Measurements from ENCODE around the gene CCM2.

The CCM2 gene

GRCh38 chr7:45000093-45001032 lies at the start of gene CCM2:
CCM2 (plus strand) TSS chr7:45000201; CDS start chr7:45000334, 133 bp downstream.
- DNase-seq: peak; percentile 54

GRCh38 chr7:44953156-44953555 lies 46.8 kb upstream of the CCM2 start:
- DNase-seq: no peak

GRCh38 chr7:44955733-44956132 lies 44.3 kb upstream of the CCM2 start:
- no peak for DNase-seq

- no peak for DNase-seq
These were observed 43.7 kb upstream of the CCM2 start for GRCh38 chr7:44956157-44956766.

GRCh38 chr7:44958645-44959344 lies 41.2 kb upstream of the CCM2 start:
- no peak for DNase-seq

GRCh38 chr7:44959433-44959951 lies 40.5 kb upstream of the CCM2 start:
- no peak for DNase-seq

- no peak for DNase-seq
These were observed 39.9 kb upstream of the CCM2 start for GRCh38 chr7:44960011-44960580.

GRCh38 chr7:44961844-44962482 lies 38.0 kb upstream of the CCM2 start:
- DNase-seq: no peak

- no peak for DNase-seq
These were observed 37.3 kb upstream of the CCM2 start for GRCh38 chr7:44962483-44963251.

- DNase-seq: no peak
These were observed 36.4 kb upstream of the CCM2 start for GRCh38 chr7:44963364-44964290.

GRCh38 chr7:44964384-44964830 lies 35.6 kb upstream of the CCM2 start:
- DNase-seq: peak; percentile 57

- DNase-seq: no peak
These were observed 35.1 kb upstream of the CCM2 start for GRCh38 chr7:44964831-44965440.

GRCh38 chr7:44965441-44965903 lies 34.5 kb upstream of the CCM2 start:
- no peak for DNase-seq

- DNase-seq: no peak
These were observed 33.9 kb upstream of the CCM2 start for GRCh38 chr7:44965937-44966730.

- DNase-seq: no peak
These were observed 33.1 kb upstream of the CCM2 start for GRCh38 chr7:44966731-44967538.

- no peak for DNase-seq
These were observed 32.2 kb upstream of the CCM2 start for GRCh38 chr7:44967571-44968446.

All from hematopoietic multipotent progenitor cell treated with erythropoietin and hydrocortisone succinate and interleukin-3 and kit ligand, for 6 days (in vitro differentiated cells).